Activated gamma-delta T cell treated with anti-CD3 and anti-CD28 coated beads, Interleukin-2, amount 50 U/mL, for 16 hours (primary cell): ENCODE measurements around the gene WAS.
"Not testable (repeated sequence)": the region's sequence is repeated elsewhere in the genome, so short reads cannot be mapped to it uniquely, and the experiment has no call there.

Source experiments
- DNase-seq: peaks from one replicate; pipeline ENCODE4 v3.0.0-alpha.2; 2020; ENCODE audit warnings: low read depth

Gene WAS

DNA sequence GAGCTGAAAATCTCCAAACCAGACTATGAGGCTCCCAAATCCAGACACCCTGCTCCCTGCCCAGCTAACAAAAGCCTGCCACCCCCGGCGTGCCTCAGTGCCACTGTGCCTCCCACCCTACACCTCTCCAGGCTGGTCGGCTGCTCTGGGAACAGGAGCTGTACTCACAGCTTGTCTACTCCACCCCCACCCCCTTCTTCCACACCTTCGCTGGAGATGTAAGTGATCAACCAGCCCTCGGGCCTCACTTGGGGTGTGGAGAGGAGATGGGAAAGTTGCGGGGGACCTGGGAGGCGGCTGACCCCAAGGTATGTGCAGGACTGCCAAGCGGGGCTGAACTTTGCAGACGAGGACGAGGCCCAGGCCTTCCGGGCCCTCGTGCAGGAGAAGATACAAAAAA, 1.8 kb downstream of the WAS start:
- DNase-seq, result no peak

- no peak for DNase-seq
Measured at GRCh38 chrX:48688531-48689150, 5.0 kb downstream of the WAS start.

GRCh38 chrX:48689208-48689920, 5.8 kb downstream of the WAS start:
- no peak for DNase-seq

DNA sequence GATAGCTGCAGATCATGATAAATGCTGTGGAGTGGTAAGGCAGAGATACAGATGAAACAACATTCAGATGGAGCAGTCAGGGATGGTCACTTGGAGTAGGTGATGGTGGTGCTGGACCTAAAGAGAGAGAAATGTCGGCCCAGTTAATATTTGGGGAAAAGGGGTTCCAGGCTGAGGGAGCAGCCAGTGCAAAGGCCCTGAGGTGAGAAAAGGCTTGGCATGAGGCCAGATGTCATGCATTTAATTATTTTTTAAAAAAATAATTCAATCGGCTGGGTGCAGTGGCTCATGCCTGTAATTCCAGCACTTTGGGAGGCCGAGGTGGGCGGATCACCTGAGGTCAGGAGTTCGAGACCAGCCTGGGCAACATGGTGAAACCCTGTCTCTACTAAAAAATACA, 8.1 kb downstream of the WAS start:
- DNase-seq, result not testable (repeated sequence)

GRCh38 chrX:48694776-48695533, 11.4 kb downstream of the WAS start:
- DNase-seq, result no peak

DNA sequence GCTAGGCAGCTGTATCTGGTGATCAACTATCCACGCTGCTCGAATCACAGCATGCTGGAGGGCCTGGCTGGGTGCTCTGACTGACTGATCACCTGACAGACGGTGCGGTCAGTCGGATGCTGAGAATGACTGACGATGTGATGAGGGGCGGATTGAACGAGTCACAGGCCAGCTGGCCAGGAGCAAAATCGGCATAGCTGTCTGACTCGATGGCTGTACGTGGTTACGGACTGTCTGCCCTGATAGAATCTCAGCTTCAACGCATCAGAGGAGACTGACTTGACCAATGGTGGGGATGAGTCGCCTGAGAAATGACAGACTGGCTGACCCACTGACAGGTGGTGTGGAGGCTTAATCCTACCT, 11.9 kb downstream of the WAS start:
- DNase-seq, result no peak

DNA sequence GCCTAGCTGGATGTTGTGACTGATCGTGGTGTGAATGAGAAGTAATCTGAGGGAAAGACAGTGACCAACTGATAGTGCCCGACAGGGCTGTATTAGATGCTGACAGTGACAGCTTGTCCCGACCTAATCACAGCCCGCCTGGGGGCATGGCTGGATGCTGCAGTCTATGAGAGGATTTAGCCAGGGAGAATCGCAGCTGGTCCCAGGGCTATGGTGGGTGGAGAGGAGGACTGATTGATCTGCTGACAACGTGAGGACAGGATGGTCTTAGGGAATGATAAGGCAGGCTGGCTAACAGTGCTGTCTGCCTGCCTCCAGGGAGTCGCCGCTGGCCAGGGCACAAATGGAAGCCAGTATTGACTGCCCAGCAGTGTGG, 12.3 kb downstream of the WAS start:
- DNase-seq, result no peak

DNA sequence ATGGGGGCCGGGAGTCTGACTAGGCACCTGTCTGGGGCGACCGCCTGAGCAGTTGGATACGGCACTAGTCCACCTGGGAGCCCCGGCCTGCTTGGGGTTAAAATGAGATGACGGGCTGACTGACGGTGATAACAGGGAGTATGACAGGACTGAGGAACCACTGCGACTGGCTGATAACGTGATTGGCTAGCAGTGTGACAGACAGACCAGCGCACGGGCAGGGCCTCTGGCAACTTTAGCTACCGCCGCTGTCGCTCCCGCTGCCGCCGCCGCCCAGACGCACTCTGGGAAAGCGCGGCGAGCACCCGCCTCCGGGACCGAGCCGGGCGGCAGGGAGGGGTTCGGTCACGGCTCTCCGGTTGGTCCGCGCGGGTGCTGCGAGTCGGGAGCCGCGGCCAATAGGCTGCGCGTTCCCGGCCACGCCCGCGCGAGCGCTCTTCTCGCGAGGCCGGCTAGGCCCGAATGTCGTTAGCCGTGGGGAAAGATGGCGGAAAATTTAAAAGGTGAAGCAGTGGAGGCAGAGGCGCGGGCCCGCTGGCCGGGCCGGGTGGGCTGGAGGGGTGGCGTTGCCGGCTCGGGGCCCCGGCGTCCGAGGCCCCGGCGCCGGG, 12.8 kb downstream of the WAS start, which contains the start of gene SUV39H1:
Gene SUV39H1 (plus strand): TSS at position 434 of the 608 bp plus-strand sequence. CDS start 51 bp downstream, at position 485.
- DNase-seq, result peak; percentile 64

GRCh38 chrX:48696909-48697727, 13.5 kb downstream of the WAS start:
- DNase-seq, result no peak

- no peak for DNase-seq
Measured at GRCh38 chrX:48698306-48698705, 14.7 kb downstream of the WAS start.

GRCh38 chrX:48700246-48700645, 16.6 kb downstream of the WAS start:
- no peak for DNase-seq

- no peak for DNase-seq
Measured at GRCh38 chrX:48700951-48701653, 17.5 kb downstream of the WAS start.

- no peak for DNase-seq
Measured at GRCh38 chrX:48702032-48702431, 18.4 kb downstream of the WAS start.

DNA sequence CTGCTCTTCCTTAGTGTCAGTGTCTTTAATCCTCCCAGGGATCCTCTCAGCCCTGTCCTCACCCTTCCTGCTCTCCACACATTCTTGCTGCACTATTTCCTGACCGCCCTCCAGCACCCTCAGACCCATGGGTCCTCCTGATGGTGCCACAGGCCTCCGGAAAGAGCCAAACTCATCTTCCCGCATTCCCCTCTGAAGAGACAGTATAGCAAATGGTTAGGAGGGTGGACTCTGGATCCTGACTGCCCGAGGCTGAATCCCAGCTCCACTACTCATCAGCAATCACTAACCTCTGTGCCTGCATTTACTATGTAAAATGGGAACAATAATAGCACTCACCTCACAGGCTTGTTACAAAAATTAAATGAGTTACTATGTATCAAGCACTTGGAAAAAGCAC, 19.1 kb downstream of the WAS start:
- DNase-seq, result no peak

GRCh38 chrX:48703228-48703627, 19.6 kb downstream of the WAS start:
- DNase-seq, result no peak

DNA sequence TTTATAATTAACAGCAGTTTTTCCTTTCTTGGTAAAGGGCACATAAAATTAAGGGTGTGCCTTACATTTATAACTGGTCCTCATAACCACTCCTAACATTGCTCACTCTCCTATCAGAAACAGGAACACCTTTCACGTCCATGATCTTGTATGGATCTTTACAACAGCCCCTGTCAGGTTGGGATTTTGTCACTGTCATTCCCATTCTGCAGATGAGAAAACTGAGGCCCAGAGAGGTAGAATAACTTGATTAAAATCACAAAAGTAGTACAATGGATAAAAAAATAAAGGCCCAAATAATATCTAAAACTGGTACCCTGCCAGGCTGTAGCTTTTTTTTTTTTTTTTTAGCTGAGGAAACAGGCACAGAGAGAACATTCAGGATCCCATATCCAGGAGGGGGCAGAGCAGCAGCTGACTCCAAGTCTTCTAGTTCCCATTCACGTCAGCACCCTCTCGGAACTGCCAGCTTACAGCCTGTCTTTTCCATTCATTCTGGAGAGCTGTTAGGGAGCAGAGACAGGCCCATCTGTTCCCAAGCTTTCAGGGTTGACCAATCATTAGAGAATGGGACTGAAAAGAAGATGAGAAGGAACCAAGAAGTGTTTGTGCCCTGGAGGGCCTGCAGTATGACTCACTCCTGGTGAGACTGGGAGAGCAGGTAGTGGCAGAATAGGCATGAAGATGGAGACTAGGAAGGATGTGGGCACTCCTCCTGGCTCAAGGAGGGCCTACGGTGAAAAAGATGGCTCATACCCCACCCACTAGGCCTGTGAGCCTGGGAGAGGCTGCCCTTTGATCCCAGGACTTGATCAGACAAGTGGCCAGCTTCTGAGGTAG, 20.3 kb downstream of the WAS start:
- no peak for DNase-seq

- DNase-seq, result no peak
Measured at GRCh38 chrX:48705871-48706270, 22.3 kb downstream of the WAS start.

DNA sequence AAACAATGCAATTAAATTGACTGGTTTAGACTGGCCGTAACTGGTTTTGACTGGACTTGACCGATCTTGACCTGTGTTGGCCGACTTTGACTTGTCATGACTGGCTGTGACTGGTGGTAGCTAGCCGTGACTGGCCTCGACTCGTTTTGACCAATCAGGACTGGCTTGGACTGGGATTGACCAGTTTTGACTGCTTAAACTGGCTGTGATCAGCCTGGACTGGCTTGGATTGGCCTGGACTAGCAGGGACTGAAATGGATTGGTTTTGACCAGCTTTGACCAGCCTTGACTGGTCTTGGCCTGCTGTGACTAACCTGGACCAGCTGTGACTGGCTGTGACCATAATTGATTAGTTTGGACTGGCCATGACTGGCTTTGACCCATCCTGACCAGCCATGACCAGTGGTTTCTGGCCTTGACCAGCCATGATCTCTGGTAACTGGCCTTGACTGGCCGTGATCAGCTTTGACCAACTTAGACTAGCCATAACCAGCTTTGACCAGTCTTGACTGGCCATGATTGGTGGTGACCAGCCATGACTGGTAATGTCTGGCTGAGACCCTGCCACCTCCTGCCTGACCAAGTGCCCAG, 26.0 kb downstream of the WAS start:
- DNase-seq, result no peak

DNA sequence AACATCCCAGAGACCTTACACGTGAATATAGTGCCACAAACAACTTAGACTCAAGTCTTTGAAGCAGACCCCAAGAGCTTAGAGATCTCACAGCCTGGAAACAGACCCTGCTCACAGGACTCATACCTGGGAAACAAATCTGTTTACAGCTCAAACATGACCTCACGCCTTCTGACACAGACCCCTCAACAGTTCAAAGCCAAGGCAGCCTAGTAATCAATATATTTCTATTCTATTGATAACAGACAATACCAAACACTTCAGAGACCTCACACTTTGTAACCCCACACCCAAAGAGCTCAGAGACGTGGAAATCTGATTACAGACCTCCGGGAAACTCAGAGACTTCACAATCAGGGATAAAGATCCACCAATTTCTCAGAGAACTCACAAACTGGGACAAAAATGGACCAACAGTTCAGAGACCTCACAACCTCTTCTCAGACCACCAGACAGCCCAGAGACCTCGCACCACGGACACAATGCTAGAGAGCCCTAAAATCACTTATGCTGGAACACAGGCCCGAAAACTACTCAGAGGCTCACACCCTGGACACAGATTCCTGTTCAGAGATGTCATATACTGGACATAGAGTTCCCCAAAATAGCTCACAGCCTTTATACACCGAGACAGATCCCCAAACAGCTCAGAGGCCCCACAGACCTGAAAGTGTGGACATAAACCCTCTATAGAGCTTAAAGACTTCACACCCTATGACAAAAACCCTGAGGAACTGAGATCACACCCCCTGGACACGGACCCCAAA, 27.7 kb downstream of the WAS start:
- DNase-seq, result no peak
